IPS-15b (cell line): Measurements from ENCODE around the gene CARD16.
"Not testable (repeated sequence)": the region's sequence is repeated elsewhere in the genome, so short reads cannot be mapped to it uniquely, and the experiment has no call there.

Experiments used
- H3K27me3 ChIP-seq: one replicate; pipeline ENCODE4 v1.6.1; 2013; ENCODE audit warnings: low read length; ENCODE audit not compliant: control insufficient read depth, insufficient read depth
- H3K36me3 ChIP-seq: one replicate; pipeline ENCODE4 v1.6.1; 2013; ENCODE audit warnings: low read length; ENCODE audit not compliant: control insufficient read depth, insufficient read depth
- H3K4me1 ChIP-seq: one replicate; pipeline ENCODE4 v1.6.1; 2013; ENCODE audit warnings: mild to moderate bottlenecking, low read length; ENCODE audit not compliant: control insufficient read depth, insufficient read depth
- H3K4me3 ChIP-seq: one replicate; pipeline ENCODE4 v1.5.1; 2013; ENCODE audit warnings: low read depth, low read length
- H3K9ac ChIP-seq: one replicate; pipeline ENCODE4 v1.6.1; 2013; ENCODE audit warnings: low read depth, mild to moderate bottlenecking, low read length
- H3K9me3 ChIP-seq: one replicate; pipeline ENCODE4 v1.6.1; 2013; ENCODE audit warnings: mild to moderate bottlenecking, low read length; ENCODE audit not compliant: control insufficient read depth, insufficient read depth

Gene CARD16

GRCh38 chr11:105042178-105042577 lies 3.0 kb downstream of the CARD16 start:
- Histone ChIP-seq H3K9me3 (no peaks in the 10 kb centered on the region), H3K9ac (no peak overlapping the region), H3K4me3 (no peak overlapping the region), H3K4me1 (no peaks in the 10 kb centered on the region), H3K36me3 (no peaks in the 10 kb centered on the region), H3K27me3 (no peaks in the 10 kb centered on the region)

- Histone ChIP-seq H3K27me3 (no peaks in the 10 kb centered on the region), H3K9ac (no peak overlapping the region), H3K4me3 (no peak overlapping the region), H3K36me3 (no peaks in the 10 kb centered on the region), H3K9me3 (no peaks in the 10 kb centered on the region), H3K4me1 (no peaks in the 10 kb centered on the region)
Observed at GRCh38 chr11:105040703-105041102, 4.4 kb downstream of the CARD16 start.

GRCh38 chr11:105034813-105035620 lies 10.1 kb downstream of the CARD16 start, which contains the start of gene CASP1:
TSS of gene CASP1 (minus strand) at chr11:105035144. CDS start at chr11:105035113, 31 bp downstream.
- H3K4me3 ChIP-seq: no peak within 1 kb of the TSS
- H3K36me3 ChIP-seq: no peaks in the 10 kb centered on the region
- H3K9ac ChIP-seq: no peak within 1 kb of the TSS
- H3K27me3 ChIP-seq: no peaks in the 10 kb centered on the region
- no peaks in the 10 kb centered on the region for H3K9me3 ChIP-seq
- no peaks in the 10 kb centered on the region for H3K4me1 ChIP-seq

- H3K9ac ChIP-seq, H3K9me3 ChIP-seq, H3K36me3 ChIP-seq, H3K4me3 ChIP-seq, H3K4me1 ChIP-seq, H3K27me3 ChIP-seq: not testable (repeated sequence)
Observed at GRCh38 chr11:105034388-105034787, 10.7 kb downstream of the CARD16 start.

- Histone ChIP-seq H3K4me1 (no peaks in the 10 kb centered on the region), H3K36me3 (no peaks in the 10 kb centered on the region), H3K4me3 (no peak overlapping the region), H3K9me3 (no peaks in the 10 kb centered on the region), H3K27me3 (no peaks in the 10 kb centered on the region), H3K9ac (no peak overlapping the region)
Observed at GRCh38 chr11:105033781-105034180, 11.4 kb downstream of the CARD16 start.

- Histone ChIP-seq H3K36me3 (no peaks in the 10 kb centered on the region), H3K27me3 (no peaks in the 10 kb centered on the region), H3K9me3 (no peaks in the 10 kb centered on the region), H3K4me3 (no peak overlapping the region), H3K4me1 (no peaks in the 10 kb centered on the region), H3K9ac (no peak overlapping the region)
Observed at GRCh38 chr11:105033343-105033742, 11.8 kb downstream of the CARD16 start.

- H3K9ac ChIP-seq: no peak overlapping the region
- H3K36me3 ChIP-seq: no peaks in the 10 kb centered on the region
- no peak overlapping the region for H3K4me3 ChIP-seq
Observed at GRCh38 chr11:105032495-105032894, 12.6 kb downstream of the CARD16 start.

GRCh38 chr11:105027678-105028077 lies 17.5 kb downstream of the CARD16 start:
- H3K4me1 ChIP-seq: no peaks in the 10 kb centered on the region
- no peak overlapping the region for H3K4me3 ChIP-seq
- no peak overlapping the region for H3K9ac ChIP-seq
- H3K36me3 ChIP-seq: no peaks in the 10 kb centered on the region
- H3K9me3 ChIP-seq: no peaks in the 10 kb centered on the region
- no peaks in the 10 kb centered on the region for H3K27me3 ChIP-seq

More at GRCh38 chr11:105032495-105032894, 12.6 kb downstream of the CARD16 start:
- Histone ChIP-seq H3K4me1 (no peaks in the 10 kb centered on the region), H3K27me3 (no peaks in the 10 kb centered on the region), H3K9me3 (no peaks in the 10 kb centered on the region)

GRCh38 chr11:105024394-105024793 lies 20.7 kb downstream of the CARD16 start:
- no peak overlapping the region for H3K9ac ChIP-seq
- H3K9me3 ChIP-seq: no peaks in the 10 kb centered on the region
- H3K27me3 ChIP-seq: no peaks in the 10 kb centered on the region
- no peak overlapping the region for H3K4me3 ChIP-seq
- no peaks in the 10 kb centered on the region for H3K4me1 ChIP-seq
- H3K36me3 ChIP-seq: no peaks in the 10 kb centered on the region

- H3K4me1 ChIP-seq: no peaks in the 10 kb centered on the region
- H3K9me3 ChIP-seq: no peaks in the 10 kb centered on the region
- H3K9ac ChIP-seq: no peak within 1 kb of the TSS
- H3K27me3 ChIP-seq: no peaks in the 10 kb centered on the region
- no peak within 1 kb of the TSS for H3K4me3 ChIP-seq
- no peaks in the 10 kb centered on the region for H3K36me3 ChIP-seq
Observed at GRCh38 chr11:105023003-105023402, 22.1 kb downstream of the CARD16 start, which contains the start of gene CASP5. TSS of gene CASP5 (minus strand) at chr11:105023168. CDS start at chr11:105023136, 32 bp downstream.

- no peak overlapping the region for H3K9ac ChIP-seq
- H3K36me3 ChIP-seq: no peaks in the 10 kb centered on the region
- H3K4me1 ChIP-seq: no peaks in the 10 kb centered on the region
- no peaks in the 10 kb centered on the region for H3K9me3 ChIP-seq
- no peaks in the 10 kb centered on the region for H3K27me3 ChIP-seq
- H3K4me3 ChIP-seq: no peak overlapping the region
Observed at GRCh38 chr11:105022527-105022926, 22.6 kb downstream of the CARD16 start.

GRCh38 chr11:105007463-105007862 lies 37.7 kb downstream of the CARD16 start:
- Histone ChIP-seq H3K27me3 (no peaks in the 10 kb centered on the region), H3K36me3 (no peaks in the 10 kb centered on the region), H3K4me3 (no peak overlapping the region), H3K9ac (no peak overlapping the region), H3K9me3 (no peaks in the 10 kb centered on the region), H3K4me1 (no peaks in the 10 kb centered on the region)
